Stimulated activated CD8-positive, alpha-beta memory T cell treated with anti-CD3 and anti-CD28 coated beads, Interleukin-12 subunit alpha, Interleukin-12 subunit beta, amount 100 ng/mL, for 24 hours (primary cell): ENCODE data around the gene SMPDL3A.
"Not testable (repeated sequence)": the region's sequence is repeated elsewhere in the genome, so short reads cannot be mapped to it uniquely, and the experiment has no call there.

Experiments
- DNase-seq: peaks from one replicate; pipeline ENCODE4 v3.0.0-alpha.2; 2020; ENCODE audit errors: extremely low read depth

The SMPDL3A gene, protein sequence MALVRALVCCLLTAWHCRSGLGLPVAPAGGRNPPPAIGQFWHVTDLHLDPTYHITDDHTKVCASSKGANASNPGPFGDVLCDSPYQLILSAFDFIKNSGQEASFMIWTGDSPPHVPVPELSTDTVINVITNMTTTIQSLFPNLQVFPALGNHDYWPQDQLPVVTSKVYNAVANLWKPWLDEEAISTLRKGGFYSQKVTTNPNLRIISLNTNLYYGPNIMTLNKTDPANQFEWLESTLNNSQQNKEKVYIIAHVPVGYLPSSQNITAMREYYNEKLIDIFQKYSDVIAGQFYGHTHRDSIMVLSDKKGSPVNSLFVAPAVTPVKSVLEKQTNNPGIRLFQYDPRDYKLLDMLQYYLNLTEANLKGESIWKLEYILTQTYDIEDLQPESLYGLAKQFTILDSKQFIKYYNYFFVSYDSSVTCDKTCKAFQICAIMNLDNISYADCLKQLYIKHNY

DNA sequence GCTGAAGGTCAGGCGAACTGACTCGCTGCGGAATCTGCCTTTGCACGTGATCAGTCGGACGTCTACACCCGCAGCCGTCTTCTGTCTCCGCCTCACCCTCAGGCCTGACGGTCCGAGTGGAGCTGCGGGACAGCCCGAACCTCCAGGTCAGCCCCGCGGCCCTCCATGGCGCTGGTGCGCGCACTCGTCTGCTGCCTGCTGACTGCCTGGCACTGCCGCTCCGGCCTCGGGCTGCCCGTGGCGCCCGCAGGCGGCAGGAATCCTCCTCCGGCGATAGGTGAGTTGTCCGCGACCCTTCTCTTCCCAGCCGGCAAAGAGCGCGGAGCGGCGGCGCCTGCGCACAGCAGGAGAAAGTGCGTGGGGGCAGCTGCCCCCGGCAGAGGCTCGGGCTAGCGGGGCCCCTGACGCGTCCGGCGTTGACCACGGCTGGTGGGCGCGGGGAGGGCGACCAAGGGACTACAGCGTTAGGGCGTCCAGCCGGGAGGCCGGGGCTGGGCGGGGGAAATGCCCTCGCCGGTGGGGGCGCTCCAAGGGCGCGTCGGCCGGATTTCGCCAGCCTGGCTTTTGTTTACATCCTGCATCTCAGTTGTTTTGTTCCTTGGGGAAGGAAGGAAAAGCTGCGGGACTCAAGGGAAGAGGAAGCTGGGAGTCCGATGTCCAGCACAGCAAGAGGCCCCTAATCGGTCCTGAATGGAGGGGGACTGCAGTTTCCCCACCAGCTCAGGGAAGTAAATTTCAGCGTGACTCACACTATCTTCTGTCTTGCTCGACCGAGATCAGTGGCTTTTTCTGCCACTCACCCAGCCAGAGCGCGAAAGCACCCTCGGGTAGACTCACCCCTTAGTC is at the start of gene SMPDL3A:
TSS of gene SMPDL3A (plus strand) at position 77 of the 846 bp plus-strand sequence. CDS start at position 166, 89 bp downstream.
- DNase-seq = no peak

DNA sequence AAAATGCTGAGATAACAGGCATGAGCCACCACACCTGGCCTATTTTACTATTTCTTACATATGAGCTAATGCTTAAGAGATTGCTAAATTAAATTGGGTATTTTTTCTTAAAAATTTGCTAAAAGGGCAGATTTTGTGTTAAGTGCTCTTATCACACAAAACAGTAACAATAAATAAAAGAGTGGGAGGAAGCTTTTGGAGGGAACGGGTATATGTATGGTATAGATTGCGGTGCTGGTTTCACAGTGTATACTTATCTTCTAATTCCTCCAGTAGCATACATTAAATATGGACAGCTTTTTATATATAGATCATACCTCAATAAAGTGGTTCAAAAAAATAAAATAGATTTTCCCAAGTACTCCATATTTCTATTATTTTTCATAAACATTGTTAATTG is 49.0 kb upstream of the SMPDL3A start:
- DNase-seq = no peak

DNA sequence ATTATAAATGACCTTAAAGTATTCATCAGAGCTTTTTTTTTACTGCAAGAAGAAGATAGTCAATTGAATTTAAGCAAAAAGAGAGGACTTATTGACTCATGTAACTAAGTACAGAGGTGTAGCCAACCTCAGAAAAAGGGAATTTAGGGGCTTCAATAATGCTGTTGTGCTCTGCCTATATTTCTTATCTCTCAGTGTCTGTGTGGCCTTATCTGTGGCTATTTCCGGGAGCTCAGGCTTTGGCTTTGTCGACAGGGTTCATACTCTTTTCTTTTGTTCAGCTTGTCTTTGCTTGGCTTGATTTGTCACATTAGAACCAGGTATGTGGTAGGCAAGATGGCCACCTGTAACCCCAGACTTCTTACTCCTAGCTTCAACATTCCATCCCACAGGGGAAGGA is 48.1 kb upstream of the SMPDL3A start:
- DNase-seq = no peak

DNA sequence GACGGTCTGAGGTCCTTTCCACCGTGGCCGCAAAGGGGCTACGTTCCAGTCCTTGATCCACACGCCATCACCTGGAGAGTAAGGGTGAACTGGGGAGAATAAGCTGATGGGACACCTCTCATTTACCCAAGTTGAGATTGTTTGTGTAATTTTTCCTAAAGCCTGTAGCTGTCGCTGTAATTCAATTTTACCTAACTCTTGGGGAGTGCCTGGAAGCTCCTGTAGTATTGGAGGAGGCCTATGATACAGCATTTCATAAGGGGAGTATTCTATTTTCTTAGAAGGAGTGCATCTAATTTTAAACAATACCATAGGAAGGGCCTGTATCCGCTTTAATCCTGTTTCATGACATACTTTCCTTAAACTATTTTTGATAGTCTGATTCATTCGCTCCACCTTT is 44.8 kb upstream of the SMPDL3A start:
- not testable (repeated sequence) for DNase-seq

DNA sequence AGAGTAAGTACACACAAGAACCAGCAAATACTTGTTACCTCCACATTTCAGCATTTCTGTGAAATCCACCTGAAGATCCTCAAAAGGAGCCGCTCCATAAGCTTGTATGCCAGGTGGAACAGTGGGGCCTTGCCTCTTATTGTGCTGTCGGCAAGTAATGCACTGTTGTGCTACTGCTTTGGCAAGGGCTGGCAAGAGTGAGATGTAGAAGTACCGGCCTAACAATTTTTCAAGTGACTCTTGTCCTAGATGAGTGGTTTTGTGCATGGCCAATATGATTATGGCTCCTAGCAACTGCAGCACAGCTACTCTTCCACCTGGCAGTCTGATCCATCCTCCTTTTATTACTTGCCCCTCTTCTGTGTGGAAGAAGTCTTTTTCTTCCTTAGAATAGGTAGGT is 44.2 kb upstream of the SMPDL3A start:
- DNase-seq = not testable (repeated sequence)

DNA sequence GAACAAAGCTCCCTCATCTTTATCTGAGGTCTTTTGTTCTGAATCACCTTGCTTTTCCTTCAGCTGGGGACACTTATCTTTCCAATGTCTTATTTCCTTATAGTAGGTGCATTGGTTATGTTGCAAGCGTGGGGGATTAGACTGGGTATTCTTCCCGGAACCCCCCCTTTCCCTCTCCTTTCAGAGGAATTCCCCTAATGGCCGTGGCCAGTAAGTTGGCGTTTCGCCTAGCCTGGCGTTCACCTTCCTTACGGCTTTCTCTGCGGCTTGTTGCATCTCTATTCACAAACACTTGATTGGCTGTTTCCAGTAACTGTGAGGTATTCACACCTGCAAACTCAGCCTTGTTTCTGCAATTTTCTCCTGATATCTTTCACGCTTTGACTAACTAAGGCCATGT is 42.4 kb upstream of the SMPDL3A start:
- no peak for DNase-seq

DNA sequence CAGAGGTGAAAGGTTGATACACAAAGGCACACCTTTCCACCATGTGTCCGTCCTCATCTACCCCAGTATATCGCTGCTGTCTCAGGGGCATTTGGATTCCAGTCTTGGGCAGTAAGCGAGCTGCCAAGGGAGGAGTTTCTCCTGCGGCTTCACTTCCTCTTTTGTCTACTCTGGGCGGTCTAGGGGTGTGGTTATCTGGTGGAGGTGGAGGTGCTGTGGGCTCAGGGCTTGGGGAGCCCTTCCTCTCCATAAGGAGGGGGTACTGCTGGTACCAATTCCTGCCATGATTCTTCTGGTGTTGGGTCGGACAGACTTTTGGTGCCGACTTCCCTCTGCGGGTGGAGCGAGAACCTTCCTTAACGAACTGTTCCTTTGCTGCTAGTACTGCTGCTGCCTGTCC is 41.5 kb upstream of the SMPDL3A start:
- no peak for DNase-seq

DNA sequence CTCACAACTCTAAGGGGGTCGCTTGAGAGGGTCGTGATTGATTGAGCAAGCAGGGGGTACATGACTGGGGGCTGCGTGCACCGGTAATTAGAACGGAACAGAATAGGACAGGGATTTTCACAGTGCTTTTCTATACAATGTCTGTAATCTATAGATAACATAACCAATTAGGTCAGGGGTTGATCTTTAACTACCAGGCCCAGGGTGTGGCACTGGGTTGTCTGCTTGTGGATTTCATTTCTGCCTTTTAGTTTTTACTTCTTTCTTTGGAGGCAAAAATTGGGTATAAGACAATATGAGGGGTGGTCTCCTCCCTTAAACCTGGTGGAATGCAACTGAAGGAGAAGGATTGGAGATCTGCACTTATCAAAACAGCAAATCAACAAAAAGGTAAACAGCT is 40.1 kb upstream of the SMPDL3A start:
- DNase-seq = not testable (repeated sequence)

DNA sequence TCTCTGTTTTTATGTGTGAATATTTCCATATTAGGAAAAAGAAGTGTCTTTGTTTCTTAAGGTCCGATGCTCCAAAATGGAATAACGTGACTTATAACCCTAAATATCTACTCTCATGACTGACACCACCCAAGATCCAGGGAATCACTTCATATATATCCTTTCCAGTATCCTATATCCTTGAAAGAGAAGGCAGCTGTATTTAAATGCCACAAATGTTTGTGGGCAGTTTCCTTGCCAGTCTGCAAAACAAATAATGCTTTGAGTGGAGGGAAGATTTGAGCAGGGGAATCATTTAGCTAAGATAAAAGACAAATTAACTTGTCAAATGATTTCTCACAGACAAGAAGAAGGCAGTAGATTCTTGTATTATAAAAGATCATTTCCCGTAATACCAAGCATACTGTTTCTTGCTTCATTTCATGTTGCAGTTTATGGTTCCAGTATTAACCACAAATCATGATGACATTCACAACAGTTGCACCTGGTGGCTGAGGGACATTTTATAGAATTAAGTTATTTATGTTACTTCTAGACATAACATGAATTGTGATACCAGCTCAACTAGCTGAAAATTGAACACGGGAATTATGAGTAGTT is 39.5 kb upstream of the SMPDL3A start:
- DNase-seq = no peak

DNA sequence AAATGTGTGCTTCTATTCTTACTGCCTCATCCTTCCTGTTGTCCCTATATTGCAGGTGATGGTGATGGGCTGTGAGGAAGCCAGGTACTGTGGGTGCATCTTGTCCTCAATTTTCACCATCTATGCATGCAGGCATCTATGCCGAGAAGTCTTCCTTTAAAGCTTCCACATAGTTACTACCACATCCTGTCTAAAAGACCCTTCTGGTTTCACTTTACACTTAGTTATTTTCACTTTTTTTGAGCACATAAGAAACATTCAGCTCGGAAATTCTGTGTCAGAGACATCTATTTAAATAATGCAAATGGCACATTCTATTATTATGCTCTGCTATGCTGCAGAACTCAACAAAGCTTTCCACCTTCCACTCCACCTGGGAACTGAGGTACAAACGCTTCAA is 37.7 kb upstream of the SMPDL3A start:
- DNase-seq = no peak

DNA sequence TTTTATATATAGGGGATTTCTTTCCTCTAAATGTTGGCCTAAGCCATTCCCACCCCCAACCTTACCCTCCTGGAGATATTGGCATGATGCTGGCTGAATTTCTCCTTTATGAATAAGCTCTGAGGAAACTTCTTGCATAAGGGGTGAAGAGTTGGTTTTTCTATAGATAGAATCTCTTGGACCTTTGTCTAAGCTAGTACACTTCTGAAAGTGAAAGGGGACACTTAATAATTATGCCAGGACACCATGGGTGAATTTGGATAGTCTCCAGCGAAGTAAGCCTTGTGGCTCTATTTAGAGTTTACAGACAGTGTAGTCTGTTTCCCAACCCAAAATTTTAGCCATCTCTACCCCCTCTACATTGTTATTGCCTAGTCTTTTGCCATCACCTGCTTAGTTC is 36.6 kb upstream of the SMPDL3A start:
- no peak for DNase-seq

DNA sequence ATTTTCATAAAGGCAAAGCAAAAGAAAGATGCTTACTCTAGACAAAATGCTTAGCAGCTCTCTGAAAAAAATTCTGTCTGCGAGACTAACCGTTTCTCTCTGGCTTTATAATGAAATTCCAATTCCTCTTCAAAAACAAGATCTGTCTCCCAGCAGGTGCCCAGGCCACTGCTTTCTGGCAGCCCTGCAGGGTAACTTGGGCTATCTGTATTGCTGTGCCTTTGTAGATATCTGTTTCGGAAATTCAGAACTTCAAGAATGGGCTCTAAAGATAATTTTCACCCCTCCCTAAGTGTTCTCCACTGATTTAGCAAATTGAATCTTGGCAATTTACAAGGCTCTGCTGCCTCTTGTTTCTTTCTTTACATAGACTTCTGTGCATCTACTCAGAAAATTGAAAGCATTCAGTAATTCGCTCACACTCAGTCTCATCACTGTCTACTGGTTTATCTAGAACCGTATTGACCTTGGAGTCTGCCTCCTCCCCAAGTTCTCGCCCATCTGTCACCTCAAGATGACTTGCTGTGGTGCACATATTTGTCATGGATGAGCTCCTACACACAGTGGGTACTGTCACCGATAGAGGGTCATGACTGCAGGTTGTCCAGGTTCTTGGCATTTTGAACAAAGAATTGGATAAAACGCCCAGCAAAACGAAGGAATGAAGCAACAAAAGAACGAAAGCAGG is 35.9 kb upstream of the SMPDL3A start:
- no peak for DNase-seq

DNA sequence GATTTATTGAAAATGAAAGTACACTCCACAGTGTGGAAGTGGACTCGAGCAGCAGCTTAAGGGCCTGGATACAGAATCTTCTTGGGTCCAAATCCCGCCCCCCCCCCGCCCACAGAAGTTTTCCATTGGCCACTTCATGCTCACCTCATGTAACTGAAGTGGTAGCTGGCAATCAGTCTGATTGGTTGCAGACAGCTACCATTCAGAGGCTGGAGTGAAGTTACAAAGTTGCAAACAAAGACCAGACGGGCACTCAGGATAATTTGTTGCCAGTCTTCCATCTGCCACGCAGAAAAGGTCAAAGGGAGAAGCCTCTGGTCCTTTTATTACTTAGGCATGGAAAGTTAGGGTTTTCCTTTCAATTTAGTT is 35.4 kb upstream of the SMPDL3A start:
- DNase-seq = no peak

DNA sequence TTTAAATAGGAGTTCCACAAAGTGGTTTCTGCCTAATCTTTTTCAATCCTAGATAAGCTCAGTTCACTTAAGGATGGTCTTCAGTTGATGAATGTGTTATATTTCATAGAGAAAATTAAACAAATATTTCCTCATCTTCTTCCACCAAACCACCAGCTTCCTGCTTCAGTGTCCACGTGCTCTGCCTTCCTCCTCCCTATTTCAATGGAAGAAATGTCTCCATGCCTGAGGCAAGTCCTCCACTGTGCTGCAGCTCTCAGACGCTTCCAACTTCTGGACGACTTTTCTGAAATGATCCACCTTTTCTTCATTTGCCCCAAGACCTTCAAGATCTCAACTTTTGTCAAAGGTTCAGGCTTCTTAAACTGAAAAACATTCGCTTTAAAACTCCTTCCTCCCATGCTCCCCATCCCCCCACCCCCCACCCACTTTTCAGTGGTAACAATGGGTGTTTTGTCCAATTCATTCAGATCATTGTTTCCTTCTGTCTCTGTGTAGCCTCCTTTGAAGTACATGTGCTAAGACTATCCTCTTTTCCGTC is 34.8 kb upstream of the SMPDL3A start:
- no peak for DNase-seq

DNA sequence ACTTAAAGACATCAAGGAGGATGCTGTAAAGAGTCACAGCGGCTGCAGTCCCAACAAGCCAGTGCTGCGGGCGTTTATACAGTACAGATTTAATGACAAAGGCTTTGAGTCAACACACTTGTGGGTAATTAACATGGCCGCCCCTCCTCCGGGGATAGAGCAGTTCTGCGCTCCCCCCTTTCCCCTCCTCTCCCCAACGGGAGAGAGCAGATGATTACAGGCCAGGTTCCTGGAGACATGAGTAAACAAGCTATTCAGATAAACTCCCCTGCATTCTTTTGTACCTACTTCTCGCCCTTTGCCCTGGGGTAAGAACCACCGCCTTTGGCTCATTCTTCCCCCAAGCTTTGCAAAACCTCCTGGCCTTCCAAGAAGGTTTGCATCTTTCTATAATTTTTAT is 33.2 kb upstream of the SMPDL3A start:
- DNase-seq = no peak

DNA sequence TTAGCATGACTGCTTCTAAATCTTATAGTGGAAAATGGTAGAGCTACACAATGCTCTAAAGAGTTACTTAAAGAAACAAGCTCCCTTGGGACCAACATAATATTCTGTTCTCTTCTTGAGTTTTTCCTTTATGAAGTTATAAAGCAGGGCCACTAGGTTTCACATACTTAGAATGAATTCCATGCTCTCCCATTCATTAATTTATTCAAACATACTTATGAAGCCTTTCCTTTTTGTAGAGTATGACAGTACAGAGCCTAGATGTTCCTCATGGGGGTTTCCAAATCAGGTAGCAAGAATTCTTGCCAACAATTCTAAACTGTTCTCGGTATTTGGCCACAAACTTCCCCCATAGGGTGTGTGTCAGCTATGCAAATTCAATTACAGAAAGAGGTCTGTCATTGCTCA is 30.1 kb upstream of the SMPDL3A start:
- DNase-seq = no peak

DNA sequence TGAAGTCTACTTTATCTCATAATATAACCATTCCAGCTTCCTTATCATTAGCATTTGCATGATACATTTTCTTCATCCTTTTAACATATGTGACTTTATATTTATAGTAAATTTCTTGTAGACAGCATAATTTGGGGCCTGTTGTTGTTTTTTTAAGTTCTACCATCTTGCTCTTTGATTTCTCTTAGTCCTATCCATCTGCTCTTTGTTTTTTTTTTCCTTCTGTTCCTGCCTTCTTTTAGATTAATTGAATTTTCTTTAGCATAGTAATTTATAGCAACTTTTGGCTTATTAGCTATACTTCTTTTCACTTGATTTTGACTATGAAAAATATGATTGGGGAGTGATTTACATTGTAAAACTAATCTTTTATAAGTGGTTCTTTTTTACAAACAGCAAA is 28.7 kb upstream of the SMPDL3A start:
- DNase-seq = no peak

DNA sequence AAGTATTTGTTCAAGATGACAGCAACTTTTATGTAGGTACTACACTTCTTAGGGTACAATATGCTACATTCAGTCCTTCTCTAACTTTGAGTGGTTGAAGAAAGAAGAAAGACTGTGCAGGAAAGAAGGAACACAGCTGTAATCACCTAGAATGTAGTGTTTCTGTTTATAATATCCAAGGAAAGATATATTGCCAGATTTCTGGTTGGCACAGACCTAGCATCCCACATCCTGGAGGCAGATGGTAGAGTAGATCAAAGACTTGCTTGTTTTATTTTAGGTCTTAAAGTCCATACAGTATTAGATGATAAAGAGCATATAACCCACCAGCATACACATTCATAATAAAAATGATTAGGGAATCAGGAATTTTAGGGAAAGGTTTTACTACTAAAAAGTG is 22.8 kb upstream of the SMPDL3A start:
- DNase-seq = no peak

DNA sequence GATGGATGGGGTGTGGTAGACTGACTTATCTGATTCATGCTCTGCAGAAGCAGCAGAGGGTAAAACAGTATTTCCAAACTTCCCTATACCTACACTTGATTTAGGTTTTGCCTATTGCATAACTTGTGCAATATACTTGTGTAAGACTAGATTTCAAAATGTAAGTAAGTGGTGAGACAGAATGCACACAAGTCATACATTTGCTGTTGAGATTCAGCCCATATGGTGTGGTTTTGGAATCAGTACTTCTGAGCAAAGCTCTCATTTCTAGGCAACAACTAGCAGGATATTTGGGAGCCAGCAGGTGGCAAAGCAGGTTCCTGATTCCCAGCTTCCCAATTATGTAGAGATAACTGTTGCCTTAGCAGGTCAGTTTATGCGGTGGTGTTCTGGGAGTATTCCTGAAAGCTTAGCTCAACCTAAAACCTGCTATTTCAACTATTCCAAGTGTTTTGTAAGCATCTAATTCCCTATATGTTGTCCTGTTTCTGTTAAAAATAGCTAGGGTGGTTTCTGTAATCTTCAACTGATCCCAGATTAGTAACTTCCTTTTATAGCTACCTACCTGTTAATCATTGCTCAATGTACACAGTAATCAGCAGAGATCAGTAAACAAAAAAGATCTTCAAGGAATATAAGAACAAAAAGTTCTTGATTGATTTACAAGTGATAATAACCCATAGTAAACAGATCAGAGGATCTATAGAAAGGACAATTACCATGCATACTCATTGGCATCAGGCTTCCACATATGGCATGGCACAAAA is 18.0 kb upstream of the SMPDL3A start:
- DNase-seq = no peak

DNA sequence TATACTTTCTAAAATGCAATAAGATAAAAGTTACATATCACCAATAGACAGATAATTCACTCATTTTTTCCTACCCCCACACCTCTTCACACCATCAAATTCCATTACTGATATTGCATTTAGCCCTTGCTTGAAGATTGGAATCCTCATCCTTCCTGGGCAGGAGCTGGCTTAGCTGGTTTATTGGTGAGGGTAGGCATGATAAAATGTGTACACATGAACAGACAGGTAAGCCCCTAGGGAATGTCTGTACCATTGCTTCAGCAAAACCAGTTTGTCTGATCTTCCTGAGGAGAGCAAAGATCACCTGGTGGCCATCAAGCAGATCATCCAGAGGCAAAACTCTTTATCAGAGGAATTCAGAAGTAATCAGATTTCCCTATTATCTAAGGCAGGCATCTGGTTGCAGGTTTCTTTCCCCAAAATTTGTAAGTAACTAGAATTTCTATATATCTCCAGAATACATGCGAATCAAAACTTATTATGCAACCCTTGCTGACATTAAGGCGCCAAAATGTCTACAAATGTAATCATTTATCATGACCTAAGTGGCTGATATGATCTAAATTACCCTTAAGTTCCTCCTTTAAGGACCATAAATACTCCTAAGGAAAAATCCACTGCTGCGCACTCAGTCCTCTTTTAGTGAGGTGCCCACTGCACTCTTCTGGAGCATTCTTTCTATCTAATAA is 16.2 kb upstream of the SMPDL3A start:
- no peak for DNase-seq
